ENCODE results near the gene DNAJB6.
A peak's percentile ranks its signal among the peaks of the same experiment; 100 is the strongest.

DNA sequence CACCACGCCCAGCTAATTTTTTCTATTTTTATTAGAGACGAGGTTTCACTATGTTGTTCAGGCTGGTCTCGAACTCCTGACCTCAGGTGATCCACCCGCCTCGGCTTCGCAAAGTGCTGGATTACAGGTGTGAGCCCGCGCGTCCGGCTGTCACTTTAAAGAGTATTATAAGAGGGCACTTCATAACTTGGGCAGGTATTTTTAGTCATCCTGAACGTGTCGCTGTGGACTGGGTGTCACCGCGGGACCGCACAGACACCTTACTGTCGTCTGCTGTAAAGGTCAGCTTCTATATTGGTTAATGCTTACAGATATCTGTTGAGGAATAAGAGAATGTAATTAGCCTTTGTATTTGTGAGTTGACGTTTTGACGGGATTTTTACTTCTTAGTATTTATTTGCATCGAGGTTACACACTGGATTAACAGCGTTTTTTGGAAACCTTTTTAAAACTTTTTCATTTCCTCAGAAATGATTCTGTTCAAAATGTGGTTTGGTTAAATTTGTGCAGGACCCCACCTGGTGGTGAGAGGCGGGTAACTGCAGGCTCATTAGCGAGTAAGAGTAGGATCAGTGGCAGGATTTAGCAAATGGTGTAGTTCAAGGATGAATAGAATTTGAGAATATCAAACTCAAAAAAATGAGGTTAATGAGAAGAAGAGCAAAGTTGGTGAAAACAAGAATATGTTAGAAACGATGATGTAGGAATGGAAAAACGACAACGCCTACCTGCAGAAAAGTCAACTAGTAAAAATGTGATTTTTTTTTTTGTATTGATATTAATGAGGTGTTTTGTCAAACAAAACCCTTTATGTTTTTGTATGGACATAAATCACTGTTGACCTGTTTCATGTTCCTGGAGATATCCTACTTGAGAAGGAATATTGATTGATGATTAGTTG lies 3.2 kb downstream of the DNAJB6 start:
- TF ChIP-seq CTCF (IDR thresholded peaks at IDR 0.05) (peak; percentile 51 to 81 (median 79)), POLR2AphosphoS5 (IDR thresholded peaks at IDR 0.05) (no peak), POLR2A (IDR thresholded peaks at IDR 0.05) (no peak)
